Liver (tissue), 9 donors: ENCODE results near the gene CCM2. TPM values are rescaled to one million over a fixed set of nuclear protein-coding genes. Genes with fewer than 3 reads are reported as not detected.

Experiments
- DNase-seq: peaks from one replicate; pipeline ENCODE4 v3.0.0-alpha.2; 2017; ENCODE audit warnings: low spot score
- H3K27ac ChIP-seq, 2 donors: one replicate each; pipeline ENCODE4 v1.7.0; 2013; ENCODE audit warnings: inconsistent platforms in 2 of 2, low read length in 2 of 2, control low read depth in 1 of 2, low read depth in 1 of 2, mild to moderate bottlenecking in 1 of 2
- H3K27me3 ChIP-seq, 4 donors: one replicate each; pipeline versions ENCODE4 v1.6.1 to v1.7.0; 2013; ENCODE audit warnings: low read length in 3 of 4, inconsistent platforms in 1 of 4, mild to moderate bottlenecking in 1 of 4, moderate library complexity in 1 of 4; ENCODE audit not compliant: control insufficient read depth in 4 of 4, insufficient read depth in 4 of 4
- H3K36me3 ChIP-seq, 4 donors: one replicate each; pipeline versions ENCODE4 v1.6.1 to v1.7.0; 2013; ENCODE audit warnings: low read length in 3 of 4, mild to moderate bottlenecking in 3 of 4, low read depth in 1 of 4, moderate library complexity in 1 of 4; ENCODE audit not compliant: control insufficient read depth in 4 of 4, insufficient read depth in 3 of 4
- H3K4me1 ChIP-seq, 4 donors: one replicate each; pipeline versions ENCODE4 v1.6.1 to v1.7.0; 2013; ENCODE audit warnings: low read length in 3 of 4, mild to moderate bottlenecking in 3 of 4, moderate library complexity in 1 of 4; ENCODE audit not compliant: control insufficient read depth in 4 of 4, insufficient read depth in 4 of 4
- H3K4me3 ChIP-seq, 3 donors: one replicate each; pipeline versions ENCODE4 v1.6.1 to v1.7.0; 2013; ENCODE audit warnings: low read length in 3 of 3, control low read depth in 1 of 3, low read depth in 1 of 3, mild to moderate bottlenecking in 1 of 3
- H3K9ac ChIP-seq, 2 donors: one replicate each; pipeline ENCODE4 v1.7.0; 2013; ENCODE audit warnings: low read length in 2 of 2, mild to moderate bottlenecking in 2 of 2, moderate library complexity in 2 of 2, control low read depth in 1 of 2, low read depth in 1 of 2
- H3K9me3 ChIP-seq, 4 donors: one replicate each; pipeline versions ENCODE4 v1.6.1 to v1.7.0; 2013; ENCODE audit warnings: low read length in 3 of 4; ENCODE audit not compliant: control insufficient read depth in 4 of 4
- ATF3 ChIP-seq: IDR thresholded peaks from 2 replicates; pipeline ENCODE4 v1.6.1; 2016; ENCODE audit warnings: antibody characterized with exemption
- CTCF ChIP-seq: fragments of 150-350 bp; IDR thresholded peaks from 2 replicates; pipeline ENCODE4 v1.5.1; 2017; ENCODE audit warnings: improper control_type of control experiment, low read depth, low read length; ENCODE audit not compliant: missing input control
- EGR1 ChIP-seq, 2 donors: IDR thresholded peaks; 2 replicates each; pipeline ENCODE4 v1.6.1; 2016 to 2018; ENCODE audit warnings: antibody characterized with exemption in 2 of 2, low read depth in 2 of 2
- FOXA1 ChIP-seq: IDR thresholded peaks from 2 replicates; pipeline ENCODE4 v1.6.1; 2016; ENCODE audit warnings: antibody characterized with exemption
- GABPA ChIP-seq, 2 donors: IDR thresholded peaks in 1 of 2; conservative IDR thresholded peaks in 1 of 2; 2 replicates each; pipeline ENCODE4 v1.6.1; 2016; ENCODE audit warnings: antibody characterized with exemption in 2 of 2, mild to moderate bottlenecking in 1 of 2, moderate library complexity in 1 of 2
- HNF4A ChIP-seq, 2 donors: conservative IDR thresholded peaks; 2 replicates each; pipeline ENCODE4 v1.6.1; 2016; ENCODE audit warnings: antibody characterized with exemption in 2 of 2, mild to moderate bottlenecking in 2 of 2
- HNF4G ChIP-seq: IDR thresholded peaks from 2 replicates; pipeline ENCODE4 v1.6.1; 2016; ENCODE audit warnings: antibody characterized with exemption
- JUND ChIP-seq, 2 donors: IDR thresholded peaks; 2 replicates each; pipeline ENCODE4 v1.6.1; 2016; ENCODE audit warnings: antibody characterized with exemption in 2 of 2
- MAX ChIP-seq: IDR thresholded peaks from 2 replicates; pipeline ENCODE4 v1.6.1; 2016; ENCODE audit warnings: antibody characterized with exemption
- NR2F2 ChIP-seq: IDR thresholded peaks from 2 replicates; pipeline ENCODE4 v1.6.1; 2016; ENCODE audit warnings: antibody characterized with exemption
- REST ChIP-seq: IDR thresholded peaks from 2 replicates; pipeline ENCODE4 v1.6.1; 2016; ENCODE audit warnings: antibody characterized with exemption, mild to moderate bottlenecking
- RXRA ChIP-seq, 2 donors: IDR thresholded peaks; 2 replicates each; pipeline ENCODE4 v1.6.1; 2017 to 2018; ENCODE audit warnings: antibody characterized with exemption in 2 of 2, mild to moderate bottlenecking in 1 of 2
- SP1 ChIP-seq: IDR thresholded peaks from 2 replicates; pipeline ENCODE4 v1.6.1; 2018; ENCODE audit warnings: antibody characterized with exemption, mild to moderate bottlenecking
- TAF1 ChIP-seq: conservative IDR thresholded peaks from 2 replicates; pipeline ENCODE4 v1.6.1; 2016; ENCODE audit warnings: antibody characterized with exemption, mild to moderate bottlenecking
- YY1 ChIP-seq: IDR thresholded peaks from 2 replicates; pipeline ENCODE4 v1.6.1; 2016; ENCODE audit warnings: antibody characterized with exemption, mild to moderate bottlenecking
- ZBTB33 ChIP-seq: IDR thresholded peaks from 2 replicates; pipeline ENCODE4 v1.6.1; 2016; ENCODE audit warnings: antibody characterized with exemption
- WGBS: extraction: QIAGEN DNeasy Blood & Tissue Kit; methylation state at CpG from one replicate; pipeline ENCODE4 v1.1.7; 2013; 5-methylcytosine and 5-hydroxymethylcytosine counted together
- polyA plus RNA-seq, 2 donors: library from polyadenylated mRNA; stranded (reverse) in 1 of 2; unstranded in 1 of 2; fragments of 200-250 nt in 1 of 2; fragments of >200 nt in 1 of 2; fragmentation: Nextera tagmentation in 1 of 2; extraction: Ambion mirVana in 1 of 2; gene quantifications; one replicate each; pipeline versions ENCODE4 v1.2.1 to v1.2.3, GENCODE V29; 2013 to 2015
- total RNA-seq, 2 donors: library from RNA; depleted of rRNA; stranded (reverse); fragments of >200 nt; gene quantifications; one replicate each; pipeline ENCODE4 v1.2.3, GENCODE V29; 2014
- donor health status: healthy.
- donor health status: healthy.
- donor health status: healthy.
- donor health status: healthy.
- donor health status: healthy.

The CCM2 gene
- total and polyA plus RNA-seq, 4 donors = 26.3 to 65.0 (median 47.5) TPM

- Histone ChIP-seq H3K36me3 (no peaks in the 10 kb centered on the region), H3K4me1 (peaks cover 0 to 3% (median 0%) of the 10 kb centered on the region in 4 donors), H3K27me3 (peaks cover 0 to 3% (median 0%) of the 10 kb centered on the region in 4 donors), H3K4me3 (no peak overlapping the region), H3K27ac (no peak overlapping the region), H3K9me3 (no peaks in the 10 kb centered on the region), H3K9ac (no peak overlapping the region)
- no peak for DNase-seq
- TF ChIP-seq CTCF (no peak), MAX (no peak), FOXA1 (no peak), ZBTB33 (no peak), EGR1 (IDR thresholded peaks at IDR 0.05; ENCODE audit: low read depth in 2 of 2) (no peak), JUND (IDR thresholded peaks at IDR 0.05) (no peak), YY1 (no peak)
- 89% methylated on average over 15 of the region's 15 CpGs for WGBS
These were observed 86.5 kb downstream of the CCM2 start for GRCh38 chr7:45086331-45087065.

GRCh38 chr7:45087301-45088145, 87.5 kb downstream of the CCM2 start:
- Histone ChIP-seq H3K9ac (no peak overlapping the region), H3K9me3 (no peaks in the 10 kb centered on the region), H3K27ac (no peak overlapping the region), H3K4me1 (peaks cover 0 to 3% (median 0%) of the 10 kb centered on the region in 4 donors), H3K36me3 (no peaks in the 10 kb centered on the region), H3K4me3 (no peak overlapping the region), H3K27me3 (peaks cover 0 to 3% (median 0%) of the 10 kb centered on the region in 4 donors)
- no peak for DNase-seq
- 84% methylated on average over 6 of the region's 6 CpGs for WGBS
- TF ChIP-seq HNF4A (conservative IDR thresholded peaks at IDR 0.05) (no peak), NR2F2 (no peak), RXRA (IDR thresholded peaks at IDR 0.05) (no peak), REST (no peak), CTCF (no peak), HNF4G (no peak), SP1 (no peak), YY1 (no peak), MAX (no peak), FOXA1 (no peak), ZBTB33 (no peak), TAF1 (no peak), JUND (IDR thresholded peaks at IDR 0.05) (no peak), GABPA (IDR thresholded peaks at IDR 0.05 in 1 of 2, conservative IDR thresholded peaks at IDR 0.05 in 1 of 2) (no peak), ATF3 (no peak)
